Fibroblast of mammary gland (primary cell): Measurements from ENCODE around the gene HAUS6.
"Not testable (repeated sequence)": the region's sequence is repeated elsewhere in the genome, so short reads cannot be mapped to it uniquely, and the experiment has no call there.

Experiments used
- DNase-seq: peaks from one replicate; pipeline ENCODE4 v3.0.0-alpha.2; 2010; ENCODE audit warnings: low read depth
- H3K4me3 ChIP-seq: 2 replicates; pipeline ENCODE4 v1.5.1; 2011; ENCODE audit warnings: low read depth, mild to moderate bottlenecking, low read length, moderate library complexity; ENCODE audit not compliant: control insufficient read depth
- TF ChIP-seq, protein P1 (sequence below): conservative IDR thresholded peaks from 2 replicates; pipeline ENCODE4 v1.5.1; 2011; ENCODE audit warnings: low read depth, low read length, inconsistent platforms; ENCODE audit not compliant: control insufficient read depth, insufficient read depth

HAUS6 gene

DNA sequence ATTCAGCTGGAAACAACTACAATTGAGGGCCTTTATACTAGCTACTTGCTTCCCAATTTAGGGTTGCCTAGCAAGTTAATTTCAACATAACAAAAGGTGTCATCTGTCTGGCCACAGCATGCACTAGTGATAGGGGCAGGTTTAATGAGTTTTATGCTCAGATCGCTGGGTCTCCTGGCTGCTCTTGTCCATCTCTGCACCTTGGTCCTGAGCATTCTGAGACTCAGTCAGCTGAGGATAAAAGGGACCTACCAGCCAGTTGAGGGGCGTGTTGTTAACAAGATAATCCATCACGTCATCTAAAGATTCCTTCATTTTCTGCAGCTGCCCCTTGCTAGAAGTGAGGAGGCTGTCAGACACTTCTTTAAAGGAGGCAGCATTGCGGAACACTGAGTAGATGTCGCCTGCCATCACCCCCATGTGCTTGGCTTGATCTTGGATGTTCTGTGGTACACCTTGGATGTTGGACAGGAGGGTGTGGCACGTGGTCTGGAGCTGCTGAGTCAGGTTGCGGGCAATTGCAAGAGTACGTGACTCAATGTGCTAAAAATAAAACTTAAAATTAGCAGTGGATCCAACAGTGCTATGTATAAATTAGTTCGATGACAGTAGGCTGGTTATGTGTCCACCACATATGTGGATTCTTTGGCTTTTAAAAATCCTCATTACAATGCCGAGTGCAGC is 13.5 kb upstream of the HAUS6 start:
- peak; percentile 92 for DNase-seq
- TF ChIP-seq, protein P1, sequence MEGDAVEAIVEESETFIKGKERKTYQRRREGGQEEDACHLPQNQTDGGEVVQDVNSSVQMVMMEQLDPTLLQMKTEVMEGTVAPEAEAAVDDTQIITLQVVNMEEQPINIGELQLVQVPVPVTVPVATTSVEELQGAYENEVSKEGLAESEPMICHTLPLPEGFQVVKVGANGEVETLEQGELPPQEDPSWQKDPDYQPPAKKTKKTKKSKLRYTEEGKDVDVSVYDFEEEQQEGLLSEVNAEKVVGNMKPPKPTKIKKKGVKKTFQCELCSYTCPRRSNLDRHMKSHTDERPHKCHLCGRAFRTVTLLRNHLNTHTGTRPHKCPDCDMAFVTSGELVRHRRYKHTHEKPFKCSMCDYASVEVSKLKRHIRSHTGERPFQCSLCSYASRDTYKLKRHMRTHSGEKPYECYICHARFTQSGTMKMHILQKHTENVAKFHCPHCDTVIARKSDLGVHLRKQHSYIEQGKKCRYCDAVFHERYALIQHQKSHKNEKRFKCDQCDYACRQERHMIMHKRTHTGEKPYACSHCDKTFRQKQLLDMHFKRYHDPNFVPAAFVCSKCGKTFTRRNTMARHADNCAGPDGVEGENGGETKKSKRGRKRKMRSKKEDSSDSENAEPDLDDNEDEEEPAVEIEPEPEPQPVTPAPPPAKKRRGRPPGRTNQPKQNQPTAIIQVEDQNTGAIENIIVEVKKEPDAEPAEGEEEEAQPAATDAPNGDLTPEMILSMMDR, result no peak
- H3K4me3 ChIP-seq, result no peak overlapping the region

GRCh38 chr9:19114680-19115270 is 12.1 kb upstream of the HAUS6 start:
- TF ChIP-seq, protein P1, result no peak
- DNase-seq, result no peak
- H3K4me3 ChIP-seq, result no peak overlapping the region

DNA sequence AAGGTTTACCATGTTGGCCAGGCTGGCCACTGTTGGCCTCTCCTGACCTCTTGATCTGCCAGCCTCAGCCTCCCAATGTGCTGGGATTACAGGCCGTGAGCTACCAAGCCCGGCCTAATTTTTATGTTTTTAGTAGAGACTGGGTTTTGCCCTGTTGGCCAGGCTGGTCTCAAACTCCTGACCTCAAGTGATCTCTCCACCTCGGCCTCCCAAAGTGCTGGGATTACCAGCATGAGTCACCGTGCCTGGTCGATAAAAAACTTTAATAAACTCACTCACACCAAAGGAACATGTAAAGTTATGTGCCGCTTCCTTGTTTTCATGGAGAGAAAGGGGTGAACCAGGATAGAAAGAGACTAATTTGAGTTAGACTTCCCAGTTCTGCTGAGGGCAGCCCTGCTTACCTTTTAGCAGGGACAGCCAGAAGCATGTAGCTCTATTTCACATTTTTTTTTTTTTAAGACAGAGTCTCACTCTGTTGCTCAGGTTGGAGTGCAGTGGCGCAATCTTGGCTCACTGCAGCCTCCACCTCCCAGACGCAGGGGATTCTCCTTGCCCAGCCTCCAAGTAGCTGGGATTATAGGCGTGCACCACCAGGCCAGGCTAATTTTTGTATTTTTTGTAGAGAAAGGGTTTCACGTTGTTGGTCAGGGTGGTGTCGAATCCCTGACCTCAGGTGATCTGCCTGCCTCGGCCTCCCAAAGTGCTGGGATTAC is 11.4 kb upstream of the HAUS6 start:
- no peak overlapping the region for H3K4me3 ChIP-seq
- TF ChIP-seq, protein P1, result no peak
- DNase-seq, result peak; percentile 52

GRCh38 chr9:19113064-19113611 is 10.4 kb upstream of the HAUS6 start:
- not testable (repeated sequence) for DNase-seq

DNA sequence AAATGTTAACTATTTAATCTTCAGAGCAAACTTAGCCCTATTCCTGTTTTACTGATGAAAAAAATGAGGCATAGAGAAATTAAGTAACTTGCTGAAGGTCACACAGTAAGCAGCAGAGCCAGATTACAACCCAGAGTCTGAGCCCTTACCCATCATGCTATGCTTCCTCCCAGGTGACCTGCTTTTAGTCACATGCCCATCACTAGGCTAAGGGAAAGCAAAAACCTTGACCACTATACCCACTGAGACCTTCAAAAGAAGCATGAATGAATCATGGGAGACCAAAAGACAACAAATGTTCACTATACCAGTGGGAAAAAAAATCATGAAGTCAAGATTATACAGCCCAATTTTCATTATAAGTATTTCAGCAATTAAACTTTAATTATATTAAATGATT is 5.3 kb upstream of the HAUS6 start:
- H3K4me3 ChIP-seq, result no peak overlapping the region
- TF ChIP-seq, protein P1, result no peak
- no peak for DNase-seq

More at GRCh38 chr9:19113064-19113611, 10.4 kb upstream of the HAUS6 start:
- not testable (repeated sequence) for H3K4me3 ChIP-seq

DNA sequence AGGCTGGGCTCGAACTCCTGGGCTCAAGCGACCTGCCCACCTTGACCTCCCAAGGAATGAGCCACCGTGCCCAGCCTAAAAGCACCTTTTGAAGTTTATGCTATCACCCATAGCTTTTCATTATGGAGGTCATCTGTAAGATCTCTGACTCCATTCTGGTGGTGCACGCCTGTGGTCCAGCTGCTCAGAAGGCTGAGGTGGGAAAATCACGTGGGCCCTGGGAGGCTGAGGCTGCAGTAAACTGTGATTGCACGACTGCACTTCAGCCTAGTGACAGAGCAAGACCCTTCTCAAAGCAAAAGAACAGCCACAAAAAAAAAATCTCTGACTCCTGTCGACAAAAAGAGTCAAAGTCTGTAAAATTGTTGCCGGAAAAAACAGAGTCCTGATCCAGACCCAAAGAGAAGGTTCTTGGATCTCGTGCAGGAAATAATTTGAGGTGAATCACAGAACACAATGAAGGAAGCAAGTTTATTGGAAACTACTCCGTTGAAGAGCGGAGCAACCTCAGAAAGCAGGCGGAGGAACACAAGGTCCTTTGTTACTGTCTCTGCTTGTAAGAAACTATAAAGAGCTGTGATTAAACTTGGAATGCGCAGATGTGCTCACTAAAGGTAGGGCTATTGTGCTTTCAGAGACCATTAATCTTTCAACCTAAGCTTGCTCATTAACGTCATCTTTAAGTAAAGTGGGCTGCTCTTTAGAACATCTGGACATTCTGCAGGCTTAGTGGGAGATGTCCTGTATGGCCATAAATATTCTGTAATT is 2.0 kb upstream of the HAUS6 start:
- DNase-seq, result no peak
- no peak overlapping the region for H3K4me3 ChIP-seq
- TF ChIP-seq, protein P1, result no peak
